GM19240 (cell line): Measurements from ENCODE around the gene IFT52.
"Not testable (repeated sequence)": the region's sequence is repeated elsewhere in the genome, so short reads cannot be mapped to it uniquely, and the experiment has no call there.

Source experiments
- DNase-seq: peaks from one replicate; pipeline ENCODE4 v3.0.0; 2011; ENCODE audit warnings: low spot score; ENCODE audit not compliant: insufficient read length

Gene IFT52

GRCh38 chr20:43642548-43642947 is 51.8 kb downstream of the IFT52 start:
- DNase-seq, result no peak

GRCh38 chr20:43650997-43651525 is 60.3 kb downstream of the IFT52 start:
- no peak for DNase-seq

GRCh38 chr20:43651650-43652184 is 61.0 kb downstream of the IFT52 start:
- not testable (repeated sequence) for DNase-seq

- DNase-seq, result no peak
Measured at GRCh38 chr20:43653966-43654365, 63.2 kb downstream of the IFT52 start.

GRCh38 chr20:43655176-43655575 is 64.4 kb downstream of the IFT52 start:
- not testable (repeated sequence) for DNase-seq

- no peak for DNase-seq
Measured at GRCh38 chr20:43655937-43656336, 65.2 kb downstream of the IFT52 start.

- no peak for DNase-seq
Measured at GRCh38 chr20:43658069-43658722, 67.5 kb downstream of the IFT52 start.

GRCh38 chr20:43658723-43659419 is 68.1 kb downstream of the IFT52 start:
- DNase-seq, result no peak

- no peak for DNase-seq
Measured at GRCh38 chr20:43662943-43663655, 72.4 kb downstream of the IFT52 start.

GRCh38 chr20:43665466-43666176 is 74.9 kb downstream of the IFT52 start:
- no peak for DNase-seq

GRCh38 chr20:43666376-43667328 is 75.9 kb downstream of the IFT52 start, which contains the start of gene MYBL2:
Gene MYBL2, plus strand, starts transcription at chr20:43667114. Its CDS starts 170 bp downstream, at chr20:43667284.
- DNase-seq, result peak; percentile 29

- no peak for DNase-seq
Measured at GRCh38 chr20:43667341-43668132, 76.8 kb downstream of the IFT52 start.

- DNase-seq, result no peak
Measured at GRCh38 chr20:43669332-43669731, 78.6 kb downstream of the IFT52 start.

- DNase-seq, result no peak
Measured at GRCh38 chr20:43670423-43670822, 79.7 kb downstream of the IFT52 start.

- DNase-seq, result no peak
Measured at GRCh38 chr20:43676368-43676767, 85.6 kb downstream of the IFT52 start.

GRCh38 chr20:43680981-43681380 is 90.2 kb downstream of the IFT52 start:
- DNase-seq, result no peak

GRCh38 chr20:43681468-43681942 is 90.8 kb downstream of the IFT52 start:
- no peak for DNase-seq

GRCh38 chr20:43681991-43682410 is 91.3 kb downstream of the IFT52 start:
- DNase-seq, result peak; percentile 55

- DNase-seq, result no peak
Measured at GRCh38 chr20:43682446-43682845, 91.7 kb downstream of the IFT52 start.
